SU-DHL-6 (cell line): ENCODE measurements around the gene ALDH3A1.

Experiments used
- H2AFZ ChIP-seq: fragments of 200-600 bp; sonication (generic); 2 replicates; pipeline ENCODE4 v1.6.1; 2014; ENCODE audit warnings: low read depth, mild to moderate bottlenecking, moderate library complexity, mixed read lengths, antibody characterized with exemption, low read length; ENCODE audit not compliant: severe bottlenecking
- H3F3A ChIP-seq: fragments of 200-600 bp; shearing (Covaris generic); 2 replicates; pipeline ENCODE4 v1.6.0; 2016; ENCODE audit warnings: antibody characterized with exemption, mild to moderate bottlenecking; ENCODE audit not compliant: insufficient read depth
- H3K27ac ChIP-seq: fragments of 200-600 bp; sonication (generic); 2 replicates; pipeline ENCODE4 v1.5.1; 2016; ENCODE audit warnings: low read depth, mild to moderate bottlenecking, low read length, moderate library complexity, mixed read lengths
- H3K27me3 ChIP-seq: fragments of 200-600 bp; sonication (generic), shearing (Covaris generic); 2 replicates; pipeline ENCODE4 v1.6.0; 2014; ENCODE audit warnings: mild to moderate bottlenecking, low read length
- H3K36me3 ChIP-seq: fragments of 200-600 bp; sonication (generic); 2 replicates; pipeline ENCODE4 v1.6.1; 2014; ENCODE audit warnings: mild to moderate bottlenecking, low read length, mixed read lengths
- H3K4me2 ChIP-seq: fragments of 300-600, 200-600 bp; shearing (Covaris generic), sonication (generic); 2 replicates; pipeline ENCODE4 v1.6.0; 2014; ENCODE audit warnings: low read length, low read depth, mild to moderate bottlenecking; ENCODE audit not compliant: poor library complexity, severe bottlenecking
- H3K4me3 ChIP-seq: fragments of 200-600 bp; sonication (generic); 2 replicates; pipeline ENCODE4 v1.5.1; 2014; ENCODE audit warnings: antibody characterized with exemption, low read length, mild to moderate bottlenecking, mixed read lengths; ENCODE audit not compliant: insufficient read depth, poor library complexity, severe bottlenecking
- H3K79me2 ChIP-seq: fragments of 200-600 bp; sonication (generic); 2 replicates; pipeline ENCODE4 v1.6.1; 2014; ENCODE audit warnings: mild to moderate bottlenecking, low read length, moderate library complexity; ENCODE audit not compliant: insufficient read depth
- H3K9ac ChIP-seq: fragments of 200-600 bp; sonication (generic); 2 replicates; pipeline ENCODE4 v1.7.0; 2014; ENCODE audit warnings: mild to moderate bottlenecking, low read length
- H3K9me2 ChIP-seq: fragments of 200-600 bp; sonication (generic); replicated peaks from 2 replicates; pipeline ENCODE4 v1.6.1; 2014; ENCODE audit warnings: low read length; ENCODE audit not compliant: insufficient read depth
- H3K9me3 ChIP-seq: fragments of 200-600 bp; sonication (generic); 2 replicates; pipeline ENCODE4 v1.6.1; 2014; ENCODE audit warnings: low read length, mixed read lengths; ENCODE audit not compliant: insufficient read depth
- H4K20me1 ChIP-seq: fragments of 200-600 bp; sonication (generic); 2 replicates; pipeline ENCODE4 v1.6.1; 2014; ENCODE audit warnings: low read depth, mild to moderate bottlenecking, antibody characterized with exemption, low read length, moderate library complexity, mixed read lengths
- CTCF ChIP-seq: fragments of 200-600 bp; sonication (generic); IDR thresholded peaks from one replicate; pipeline ENCODE4 v1.5.1; 2017; ENCODE audit warnings: antibody characterized with exemption, mild to moderate bottlenecking, low read length, moderate library complexity; ENCODE audit not compliant: insufficient read depth, poor library complexity, severe bottlenecking
- EZH2phosphoT487 ChIP-seq: fragments of 200-600 bp; sonication (generic), shearing (Covaris generic); conservative IDR thresholded peaks from 2 replicates; pipeline ENCODE4 v1.6.1; 2018; ENCODE audit warnings: mild to moderate bottlenecking, antibody characterized with exemption, low read length, moderate library complexity, mixed read lengths

Gene ALDH3A1

GRCh38 chr17:19720631-19721426 is 27.3 kb downstream of the ALDH3A1 start:
- Histone ChIP-seq H3K4me2 (no peak overlapping the region), H3K27ac (no peak overlapping the region)

DNA sequence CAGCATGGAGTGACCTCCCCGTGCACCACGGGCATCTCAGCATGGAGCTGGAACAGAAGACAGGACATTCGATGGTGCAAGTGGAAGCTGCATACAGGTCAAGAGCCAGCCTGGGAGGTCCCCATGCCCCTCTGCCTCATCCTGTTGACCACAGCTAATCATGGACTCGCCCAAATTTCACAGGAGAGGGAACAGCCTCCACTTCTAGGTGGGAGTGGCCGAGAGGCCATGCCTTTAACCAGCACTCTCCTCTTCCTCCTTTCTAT is 28.0 kb downstream of the ALDH3A1 start:
- H3K9me3 ChIP-seq: no peaks in the 10 kb centered on the region
- no peak for TF ChIP-seq EZH2phosphoT487
- TF ChIP-seq CTCF: no peak
- H3K9me2 ChIP-seq: no peaks in the 10 kb centered on the region
- no peaks in the 10 kb centered on the region for H3K36me3 ChIP-seq
- no peaks in the 10 kb centered on the region for H3F3A ChIP-seq
- no peak overlapping the region for H3K4me2 ChIP-seq
- no peak overlapping the region for H3K9ac ChIP-seq
- H2AFZ ChIP-seq: no peak overlapping the region
- H3K27me3 ChIP-seq: no peaks in the 10 kb centered on the region
- H3K27ac ChIP-seq: no peak overlapping the region
- no peaks in the 10 kb centered on the region for H4K20me1 ChIP-seq
- H3K79me2 ChIP-seq: no peaks in the 10 kb centered on the region
- no peak overlapping the region for H3K4me3 ChIP-seq

More at GRCh38 chr17:19720631-19721426, 27.3 kb downstream of the ALDH3A1 start:
- Histone ChIP-seq H3K9me2 (no peaks in the 10 kb centered on the region), H3K9me3 (no peaks in the 10 kb centered on the region), H3K9ac (no peak overlapping the region), H3K4me3 (no peak overlapping the region), H3K79me2 (no peaks in the 10 kb centered on the region), H2AFZ (no peak overlapping the region), H3K27me3 (no peaks in the 10 kb centered on the region), H3F3A (no peaks in the 10 kb centered on the region), H3K36me3 (no peaks in the 10 kb centered on the region), H4K20me1 (no peaks in the 10 kb centered on the region)
- TF ChIP-seq EZH2phosphoT487 (no peak), CTCF (no peak)

DNA sequence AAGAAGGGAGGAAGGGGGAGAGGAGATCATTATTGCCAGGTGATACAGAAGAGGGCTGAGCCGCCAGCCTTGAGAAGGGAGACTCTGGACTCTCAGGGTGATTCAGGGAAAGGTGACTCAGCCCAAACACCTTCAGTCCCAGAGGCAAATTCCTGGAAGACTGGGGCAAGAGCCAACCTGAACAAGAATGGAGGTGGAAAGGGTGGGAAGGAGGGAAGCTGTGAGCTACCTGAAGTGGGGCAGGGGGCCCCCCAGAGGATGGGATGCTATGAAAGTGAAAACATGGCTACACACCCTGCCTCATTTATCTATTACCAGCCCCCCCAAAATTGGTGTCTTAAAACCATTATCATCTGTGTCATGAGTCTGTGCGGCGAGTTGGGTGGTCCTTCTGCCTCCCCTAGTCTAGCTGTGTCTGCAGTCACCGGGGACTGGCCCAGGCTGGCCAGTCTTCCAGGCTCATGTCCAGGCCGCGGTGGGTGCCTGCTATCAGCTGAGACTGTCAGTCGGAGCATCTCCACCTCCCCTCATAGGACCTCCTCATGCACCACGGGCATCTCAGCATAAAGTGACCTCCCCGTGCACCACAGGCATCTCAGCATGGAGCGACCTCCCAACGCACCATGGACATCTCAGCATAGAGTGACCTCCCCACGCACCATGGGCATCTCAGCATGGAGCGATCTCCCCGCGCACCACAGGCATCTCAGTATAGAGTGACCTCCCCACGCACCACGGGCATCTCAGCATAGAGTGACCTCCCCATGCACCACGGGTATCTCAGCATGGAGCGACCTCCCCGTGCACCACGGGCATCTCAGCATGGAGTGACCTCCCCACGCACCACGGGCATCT is 28.5 kb downstream of the ALDH3A1 start:
- no peaks in the 10 kb centered on the region for H3F3A ChIP-seq
- H3K27me3 ChIP-seq: no peaks in the 10 kb centered on the region
- H3K79me2 ChIP-seq: no peaks in the 10 kb centered on the region
- no peaks in the 10 kb centered on the region for H4K20me1 ChIP-seq
- H3K9ac ChIP-seq: no peak overlapping the region
- H3K9me2 ChIP-seq: no peaks in the 10 kb centered on the region
- H3K4me3 ChIP-seq: no peak overlapping the region
- H3K4me2 ChIP-seq: no peak overlapping the region
- H3K36me3 ChIP-seq: no peaks in the 10 kb centered on the region
- TF ChIP-seq CTCF (no peak), EZH2phosphoT487 (no peak)
- no peak overlapping the region for H3K27ac ChIP-seq
- no peaks in the 10 kb centered on the region for H3K9me3 ChIP-seq
- H2AFZ ChIP-seq: no peak overlapping the region
